GM21528 (cell line): ENCODE measurements around the gene MCM6.
"Not testable (repeated sequence)": the region's sequence is repeated elsewhere in the genome, so short reads cannot be mapped to it uniquely, and the experiment has no call there.

Source experiments
- ATAC-seq: cut with Tn5 transposase; IDR thresholded peaks from one replicate; pipeline ENCODE4 v1.9.1; 2021; ENCODE audit warnings: mild to moderate bottlenecking, moderate library complexity; ENCODE audit not compliant: unreplicated experiment, low FRiP score

MCM6 gene

GRCh38 chr2:135876066-135876711 lies at the start of gene MCM6:
MCM6 (minus strand) TSS chr2:135876443; CDS start chr2:135876365, 78 bp downstream.
- ATAC-seq = peak; percentile 96

- no peak for ATAC-seq
Observed at GRCh38 chr2:135925571-135925970, 49.3 kb upstream of the MCM6 start.

GRCh38 chr2:135916207-135916606 lies 40.0 kb upstream of the MCM6 start:
- ATAC-seq = no peak

GRCh38 chr2:135914485-135914884 lies 38.2 kb upstream of the MCM6 start:
- no peak for ATAC-seq

- ATAC-seq = no peak
Observed at GRCh38 chr2:135913727-135914365, 37.6 kb upstream of the MCM6 start.

GRCh38 chr2:135909976-135910375 lies 33.7 kb upstream of the MCM6 start:
- ATAC-seq = no peak

DNA sequence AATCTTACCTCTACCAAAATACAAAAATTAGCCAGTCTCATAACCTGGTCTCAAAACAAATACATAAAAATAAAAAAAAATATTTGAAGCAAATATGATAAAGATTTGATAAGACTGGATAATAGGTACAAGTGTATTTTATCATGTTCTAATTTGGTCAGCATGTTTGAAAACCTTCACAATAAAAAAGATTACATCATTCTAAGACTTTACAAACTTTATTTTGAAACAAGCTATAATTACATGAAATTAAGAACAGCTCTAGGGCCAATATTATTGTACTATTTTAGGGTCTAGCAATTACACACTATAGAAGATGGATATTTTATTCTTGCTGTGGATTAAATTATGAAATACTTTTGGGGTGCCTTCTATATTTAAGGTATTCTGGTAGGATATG lies 29.4 kb upstream of the MCM6 start:
- no peak for ATAC-seq

DNA sequence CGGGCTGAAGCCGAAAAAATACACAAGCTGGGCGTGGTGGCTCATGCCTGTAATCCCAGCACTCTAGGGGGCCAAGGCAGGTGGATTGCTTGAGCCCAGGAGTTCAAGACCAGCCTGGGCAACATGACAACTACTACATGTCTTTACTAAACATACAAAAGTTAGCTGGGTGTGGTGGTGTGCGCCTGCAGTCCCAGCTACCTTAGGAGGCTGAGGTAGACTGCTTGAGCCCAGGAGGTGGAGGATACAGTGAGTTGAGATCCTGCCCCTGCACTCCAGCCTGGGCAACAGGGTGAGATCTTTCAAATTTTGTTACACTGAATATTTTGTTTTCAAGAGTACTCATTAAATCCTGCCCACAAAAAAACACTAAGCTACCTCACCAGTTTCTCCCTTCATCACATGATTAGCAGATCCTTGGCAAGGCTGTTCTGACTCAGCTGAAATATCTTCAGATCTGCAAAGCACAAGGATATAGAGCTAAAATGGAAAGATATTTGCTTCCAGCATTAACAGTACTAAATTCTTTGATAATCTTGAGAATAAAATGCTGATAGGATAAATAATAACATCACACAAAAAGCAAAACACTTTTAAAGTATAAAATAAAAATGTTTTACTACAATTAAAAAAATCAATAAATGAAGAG lies 28.2 kb upstream of the MCM6 start:
- ATAC-seq = no peak

DNA sequence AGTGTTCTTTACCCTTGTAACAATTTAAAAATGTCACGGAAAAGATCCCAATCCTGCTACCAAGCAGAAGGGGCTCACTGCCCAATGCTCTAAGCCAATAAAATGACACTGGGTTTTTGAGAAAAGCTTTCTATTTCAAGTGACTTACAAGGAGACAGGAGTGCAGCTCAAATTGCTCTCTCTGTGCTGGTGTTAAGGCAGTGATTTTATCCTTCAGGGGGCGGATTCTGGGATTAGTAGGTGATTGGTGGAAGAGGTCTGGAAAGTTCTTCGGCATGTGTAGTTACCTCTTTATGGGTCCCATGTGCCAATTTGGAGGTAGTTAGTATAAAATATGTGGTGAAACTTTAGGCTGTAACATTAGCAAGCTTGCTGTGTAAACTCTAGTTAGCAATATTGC lies 27.4 kb upstream of the MCM6 start:
- ATAC-seq = no peak

DNA sequence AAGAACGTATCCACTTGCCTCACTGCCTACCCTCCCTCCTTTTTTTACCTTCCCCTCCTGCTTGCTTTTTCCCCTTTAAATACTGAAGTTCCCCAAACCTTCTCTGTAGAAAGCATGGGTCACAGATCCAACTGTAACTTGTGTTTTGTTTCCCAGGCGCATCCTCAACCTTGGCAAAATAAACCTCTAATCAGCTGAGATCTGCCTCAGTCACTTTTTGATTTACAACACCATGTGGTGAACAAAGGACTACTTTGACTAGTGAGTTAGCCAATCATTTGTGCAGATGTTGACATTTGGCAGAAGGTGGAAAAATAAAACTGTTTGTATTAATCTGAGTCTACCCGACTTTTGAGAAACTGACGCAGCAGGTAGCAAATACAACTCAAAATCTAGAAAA lies 23.3 kb upstream of the MCM6 start:
- ATAC-seq = no peak

DNA sequence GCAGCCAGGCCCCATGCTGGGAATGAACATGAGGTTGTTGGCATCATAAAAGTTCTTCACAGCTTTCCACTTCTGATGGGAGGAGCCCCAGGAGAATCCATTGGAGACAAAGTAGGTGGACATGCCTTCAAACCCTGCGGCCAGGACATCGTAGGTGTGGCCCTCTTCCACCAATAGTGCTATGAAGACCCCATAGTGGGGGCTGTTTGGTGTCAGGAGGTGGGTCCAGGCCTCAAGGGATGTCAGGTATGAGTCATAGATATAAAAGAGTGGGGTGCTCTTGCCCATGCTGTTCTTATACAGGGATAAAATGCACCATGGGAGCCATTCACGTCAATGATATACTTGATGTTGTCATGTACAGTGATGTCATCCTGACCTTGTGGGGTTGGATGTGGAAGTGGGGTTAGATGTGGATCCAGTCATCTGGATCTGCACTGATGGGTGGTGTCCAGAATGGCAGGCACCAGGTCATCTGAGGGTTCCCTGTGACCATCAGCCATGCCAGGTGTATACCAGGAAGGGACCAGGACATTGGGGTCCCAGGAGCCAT lies 22.1 kb upstream of the MCM6 start:
- ATAC-seq = no peak

GRCh38 chr2:135894930-135895329 lies 18.7 kb upstream of the MCM6 start:
- ATAC-seq = no peak

GRCh38 chr2:135893374-135893794 lies 17.1 kb upstream of the MCM6 start:
- ATAC-seq = no peak

GRCh38 chr2:135890835-135891234 lies 14.6 kb upstream of the MCM6 start:
- no peak for ATAC-seq

- no peak for ATAC-seq
Observed at GRCh38 chr2:135890149-135890548, 13.9 kb upstream of the MCM6 start.

DNA sequence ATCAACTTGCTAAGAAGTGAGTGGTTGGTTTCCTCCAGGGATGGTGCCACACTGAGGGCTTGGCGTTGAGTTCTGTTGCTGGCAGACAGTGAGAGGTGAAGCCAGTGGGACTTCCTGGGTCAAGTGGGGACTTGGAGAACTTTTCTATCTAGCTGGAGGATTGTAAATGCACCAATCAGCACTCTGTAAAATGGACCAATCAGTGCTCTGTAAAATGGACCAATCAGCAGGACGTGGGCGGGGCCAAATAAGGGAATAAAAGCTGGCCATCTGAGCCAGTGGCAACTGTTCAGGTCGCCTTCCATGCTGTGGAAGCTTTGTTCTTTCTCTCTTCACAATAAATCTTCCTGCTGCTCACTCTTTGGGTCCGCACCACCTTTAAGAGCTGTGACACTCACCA lies 12.3 kb upstream of the MCM6 start:
- ATAC-seq = not testable (repeated sequence)

DNA sequence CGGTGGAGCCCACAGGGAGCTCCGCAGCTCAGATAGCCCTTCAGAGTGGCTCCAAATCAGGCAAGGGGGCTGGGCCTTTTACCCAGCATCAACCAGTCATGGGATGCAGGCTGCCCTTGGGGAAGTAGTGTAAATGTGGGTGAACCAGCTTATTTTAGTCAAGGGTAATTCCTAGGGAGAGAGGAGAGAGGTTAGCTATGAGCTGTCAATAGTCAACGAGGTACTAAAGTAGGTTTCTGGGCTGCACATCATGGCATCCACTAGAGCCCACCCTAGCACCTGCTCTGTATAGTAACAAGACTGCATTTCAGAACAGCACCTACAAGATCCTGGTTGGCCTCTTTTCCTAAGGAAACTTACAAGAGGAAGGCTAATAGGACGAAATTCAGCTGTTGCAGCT lies 9.5 kb upstream of the MCM6 start:
- ATAC-seq = no peak

GRCh38 chr2:135882415-135882814 lies 6.2 kb upstream of the MCM6 start:
- no peak for ATAC-seq

DNA sequence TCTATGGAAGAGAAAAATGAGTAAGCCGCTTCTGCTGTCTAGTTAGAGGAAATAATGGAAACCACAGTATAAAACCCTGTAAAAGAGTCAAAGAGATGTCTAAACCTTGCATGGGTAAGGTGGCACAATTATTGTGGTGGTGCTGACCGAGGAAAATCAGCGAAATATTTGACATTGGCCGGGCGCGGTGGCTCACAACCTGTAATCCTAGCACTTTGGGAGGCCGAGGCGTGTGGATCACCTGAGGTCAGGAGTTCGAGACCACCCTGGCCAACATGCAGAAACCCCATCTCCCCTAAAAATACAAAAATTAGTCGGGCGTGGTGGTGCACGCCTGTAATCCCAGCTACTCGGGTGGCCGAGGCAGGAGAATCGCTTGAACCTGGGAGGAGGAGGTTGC lies 527 bp upstream of the MCM6 start:
- ATAC-seq = not testable (repeated sequence)

DNA sequence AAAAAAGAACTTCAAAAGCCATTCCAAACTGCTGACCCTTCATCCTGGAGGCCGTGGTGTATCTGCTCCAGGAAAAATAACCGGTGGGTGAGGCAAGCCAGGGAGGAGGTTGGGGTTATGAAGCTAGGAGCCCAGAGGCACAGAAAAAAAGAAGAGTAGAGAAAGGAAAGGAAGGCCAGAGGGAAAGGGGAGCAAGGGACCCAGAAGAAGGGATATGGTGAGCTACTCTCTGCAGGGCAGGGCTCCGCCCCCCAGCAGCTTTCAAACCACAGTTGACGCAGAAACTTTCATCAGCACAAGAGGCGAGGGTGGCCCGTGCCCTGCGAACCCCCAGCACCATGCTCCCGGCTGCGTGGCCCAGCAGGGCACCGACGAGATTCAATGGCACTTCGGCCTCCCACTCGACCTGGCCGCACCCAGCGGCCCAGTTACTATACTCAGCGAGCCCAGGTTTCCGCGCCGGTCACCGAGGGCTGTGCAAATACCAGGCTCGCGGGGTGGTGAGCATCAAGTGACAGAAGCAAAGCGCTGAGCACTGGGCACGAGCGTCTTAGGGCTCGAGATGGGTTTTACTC lies 665 bp downstream of the MCM6 start:
- peak; percentile 77 for ATAC-seq

GRCh38 chr2:135874777-135875365 lies 1.4 kb downstream of the MCM6 start:
- no peak for ATAC-seq
